DMS153 treated with DMSO at 0.1 percent for 48 hours (cell line): ENCODE results near the gene GFOD1.
"Not testable (repeated sequence)": the region's sequence is repeated elsewhere in the genome, so short reads cannot be mapped to it uniquely, and the experiment has no call there.

Experiments
- DNase-seq: peaks from one replicate; lab custom pipeline; 2025; ENCODE audit not compliant: unreplicated experiment; lab: John Stamatoyannopoulos, UW

Gene GFOD1

DNA sequence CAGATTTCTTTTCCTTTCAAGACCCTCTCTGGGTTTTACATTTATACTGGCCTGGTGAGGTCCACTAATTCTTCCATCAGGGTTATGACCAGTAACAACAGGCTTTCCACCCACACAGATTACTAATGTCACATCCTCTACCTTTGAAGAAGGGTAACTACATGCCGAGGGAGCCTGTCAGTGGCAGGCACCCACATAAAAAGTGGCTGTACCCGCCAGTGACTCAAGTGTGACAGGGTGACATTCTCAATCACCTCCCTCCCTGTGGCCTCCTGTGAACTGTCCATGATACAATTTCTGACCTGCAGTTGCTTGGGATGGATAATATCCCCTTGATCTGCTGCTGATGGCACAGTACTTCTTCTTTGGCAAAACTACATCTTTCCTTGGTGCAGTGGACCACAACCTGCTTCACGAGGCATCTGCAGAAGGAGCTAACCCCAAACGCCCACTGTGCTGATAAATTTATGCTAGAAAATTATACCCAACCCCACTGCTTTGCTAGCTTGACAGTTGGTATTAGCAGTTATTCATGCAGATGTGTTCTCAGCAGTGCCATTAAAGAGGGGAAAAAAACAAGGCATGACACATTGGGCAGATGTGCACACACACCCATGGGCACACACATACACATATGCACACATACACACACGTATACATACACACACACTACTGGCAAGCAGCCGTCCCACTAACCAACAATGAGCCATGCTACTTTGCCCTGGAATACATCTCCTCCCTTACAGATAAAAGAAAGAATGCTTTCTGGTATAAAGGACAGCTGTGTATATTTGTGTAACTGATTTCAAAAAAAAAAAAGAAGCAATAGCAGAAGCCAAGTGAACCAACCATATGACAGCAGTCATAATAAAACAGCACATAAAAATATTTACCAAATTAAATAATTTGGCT, 20.8 kb downstream of the GFOD1 start:
- DNase-seq = no peak

DNA sequence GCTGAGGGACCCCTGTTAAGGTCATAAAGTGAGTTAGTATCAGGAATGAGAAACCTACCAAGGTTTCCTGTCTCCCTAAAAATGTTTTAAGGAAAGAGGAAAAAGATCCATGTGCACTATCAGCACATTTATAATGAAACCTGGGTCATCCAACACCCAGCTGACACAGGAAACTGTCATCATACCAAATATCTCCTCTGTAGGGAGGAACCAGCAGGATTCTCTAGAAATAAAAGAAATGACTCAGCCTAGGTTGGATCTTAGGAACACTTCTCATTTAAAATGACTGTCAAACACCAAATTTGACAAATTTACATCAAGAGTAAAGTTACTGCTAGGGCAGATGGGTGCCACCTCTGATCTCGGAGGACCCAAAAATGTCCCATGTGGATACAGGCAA, 21.7 kb downstream of the GFOD1 start:
- DNase-seq = no peak

DNA sequence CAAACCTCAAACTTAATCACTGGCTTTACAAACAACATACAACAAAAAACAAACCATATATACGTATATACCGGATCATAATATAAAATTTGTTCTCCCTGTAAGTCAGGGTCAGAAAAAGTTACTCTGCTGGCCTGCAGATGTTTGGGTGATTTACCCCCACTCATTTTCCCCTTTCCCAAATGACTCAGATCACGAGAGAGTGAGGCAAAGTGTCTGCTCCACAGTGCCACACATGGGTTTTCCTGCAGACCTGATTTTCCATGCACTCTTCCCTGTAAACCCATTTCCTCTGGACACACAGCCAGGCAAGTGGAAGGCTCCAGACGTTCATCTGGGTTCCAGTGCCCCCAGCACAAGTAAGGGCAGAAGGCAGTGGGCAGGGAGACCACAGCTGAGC, 23.5 kb downstream of the GFOD1 start:
- no peak for DNase-seq

DNA sequence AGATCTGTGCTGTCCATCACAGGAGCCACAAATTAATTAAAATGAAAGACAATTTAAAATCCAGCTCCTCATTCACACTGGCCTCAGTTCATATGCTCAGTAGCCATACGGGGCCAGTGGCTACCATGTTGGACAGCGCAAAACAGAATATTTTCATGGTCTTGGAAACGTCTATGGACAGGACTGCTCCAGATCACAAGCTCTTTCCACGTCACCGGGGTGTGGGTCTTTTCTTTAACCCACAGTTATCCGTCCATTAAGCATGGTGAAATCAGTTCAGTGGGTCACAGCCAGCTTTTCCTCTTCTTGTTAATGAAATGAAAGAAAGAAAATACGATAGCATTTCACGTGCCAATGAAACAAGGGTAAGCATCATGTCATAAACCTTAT, 24.1 kb downstream of the GFOD1 start:
- DNase-seq = no peak

DNA sequence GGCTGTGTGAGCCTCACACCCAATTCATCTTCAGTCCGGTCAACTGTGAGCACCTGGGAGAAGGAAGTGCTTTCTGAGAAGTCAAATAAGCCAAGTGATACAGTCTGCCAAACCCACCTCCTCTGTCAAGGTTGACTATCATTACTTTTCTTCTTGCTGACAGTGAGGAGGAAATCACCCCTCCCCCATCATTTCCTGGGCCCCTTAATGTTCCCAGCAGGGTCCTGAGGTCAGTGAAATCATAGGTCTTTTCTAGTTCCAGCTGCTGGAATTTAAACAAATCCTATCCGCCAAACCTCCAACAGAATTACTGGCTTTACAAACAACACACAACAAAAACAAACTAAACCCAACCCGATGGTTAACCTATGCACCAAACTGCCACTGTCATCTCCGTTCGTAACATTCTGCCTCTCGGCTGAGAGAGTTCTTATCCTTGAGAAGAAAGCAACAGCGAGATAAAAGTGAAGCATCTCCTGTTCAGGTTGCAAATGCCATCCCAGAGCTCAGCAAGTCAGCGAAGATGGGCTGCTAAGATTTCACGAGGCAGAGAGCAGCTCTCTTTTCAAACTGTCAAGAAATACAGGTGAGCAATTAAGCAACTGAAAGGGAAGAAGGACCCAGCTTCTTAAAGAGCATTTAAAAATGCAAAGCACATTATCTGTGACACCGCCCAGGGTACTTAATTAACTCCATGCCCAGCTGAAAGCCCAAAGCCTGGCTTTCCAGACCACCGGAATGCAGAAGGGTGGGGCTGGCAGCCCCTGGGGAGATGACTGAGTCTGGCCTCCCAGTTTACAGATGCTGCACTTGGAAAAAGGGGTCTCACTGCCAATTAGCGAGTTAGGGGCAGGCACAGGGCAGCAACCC, 24.7 kb downstream of the GFOD1 start:
- DNase-seq = no peak

DNA sequence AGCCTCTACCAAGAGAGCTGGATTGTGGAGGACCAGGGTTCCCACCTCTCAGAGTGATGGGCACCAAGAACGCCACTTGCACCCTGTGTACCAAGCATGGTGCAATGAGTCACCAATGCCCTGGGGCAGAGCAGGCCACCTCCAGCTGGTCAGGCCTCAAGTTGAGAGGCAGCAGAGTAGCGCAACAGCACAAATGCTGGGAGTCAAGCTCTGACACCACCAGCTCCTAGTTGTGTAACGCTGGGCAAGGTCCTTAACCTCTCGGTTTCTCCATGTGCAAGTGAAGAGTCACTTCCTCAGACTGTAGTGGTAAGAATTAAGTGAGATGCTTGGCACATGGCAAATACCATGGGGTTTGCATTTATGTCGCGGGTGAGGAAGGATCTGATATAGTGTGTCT, 25.6 kb downstream of the GFOD1 start:
- no peak for DNase-seq

DNA sequence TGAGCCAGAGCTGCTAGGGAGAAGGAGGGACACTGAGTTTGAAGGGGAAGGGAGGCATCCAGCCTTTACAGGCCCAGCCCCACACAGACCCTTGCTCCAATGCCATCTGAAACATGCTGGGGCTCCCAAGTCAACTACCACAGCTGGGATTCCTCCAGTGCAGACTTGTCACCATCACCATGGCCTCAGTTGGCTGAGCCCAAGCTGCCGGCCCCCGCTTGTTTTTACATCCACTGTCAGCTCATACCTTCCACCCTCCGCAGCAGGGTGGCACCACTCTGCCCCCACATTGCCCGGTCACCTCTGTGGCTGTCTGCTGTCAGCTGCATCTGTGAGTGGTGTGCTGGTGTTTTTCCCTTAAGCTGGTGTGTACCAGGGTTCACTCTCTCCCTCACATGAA, 26.1 kb downstream of the GFOD1 start:
- no peak for DNase-seq

DNA sequence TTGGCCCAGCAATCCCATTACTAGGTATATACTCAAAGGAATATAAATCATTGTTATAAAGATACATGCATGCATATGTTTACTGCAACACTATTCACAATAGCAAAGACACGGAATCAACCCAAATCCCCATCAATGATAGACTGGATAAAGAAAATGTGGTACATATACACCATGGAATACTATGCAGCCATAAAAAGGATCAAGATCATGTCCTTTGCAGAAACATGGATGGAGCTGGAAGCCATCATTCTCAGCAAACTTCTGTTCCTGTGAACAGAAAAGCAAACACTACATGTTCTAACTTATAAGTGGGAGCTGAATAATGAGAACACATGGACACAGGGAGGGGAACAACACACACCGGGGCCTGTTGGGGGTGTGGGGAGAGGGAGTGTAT, 27.1 kb downstream of the GFOD1 start:
- DNase-seq = not testable (repeated sequence)

DNA sequence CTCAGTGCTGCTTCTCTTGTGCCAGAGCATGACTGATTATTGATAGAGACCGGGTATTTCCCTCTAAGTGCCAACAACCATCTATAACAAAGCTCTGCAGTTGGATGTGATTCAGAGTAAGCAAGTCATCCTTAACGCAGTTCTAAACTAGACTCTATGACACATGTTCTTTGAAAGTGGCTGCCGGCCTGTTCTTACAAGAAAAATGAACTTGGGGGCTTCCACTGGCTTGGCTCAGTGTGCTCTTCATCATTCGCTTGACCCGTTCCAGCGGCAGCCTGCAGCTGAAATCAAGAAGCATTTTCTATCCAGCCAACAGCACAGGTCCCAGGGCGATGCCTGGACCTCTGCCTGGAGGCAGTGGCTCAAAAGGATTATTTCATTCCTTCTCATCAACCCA, 29.8 kb downstream of the GFOD1 start:
- DNase-seq = no peak

DNA sequence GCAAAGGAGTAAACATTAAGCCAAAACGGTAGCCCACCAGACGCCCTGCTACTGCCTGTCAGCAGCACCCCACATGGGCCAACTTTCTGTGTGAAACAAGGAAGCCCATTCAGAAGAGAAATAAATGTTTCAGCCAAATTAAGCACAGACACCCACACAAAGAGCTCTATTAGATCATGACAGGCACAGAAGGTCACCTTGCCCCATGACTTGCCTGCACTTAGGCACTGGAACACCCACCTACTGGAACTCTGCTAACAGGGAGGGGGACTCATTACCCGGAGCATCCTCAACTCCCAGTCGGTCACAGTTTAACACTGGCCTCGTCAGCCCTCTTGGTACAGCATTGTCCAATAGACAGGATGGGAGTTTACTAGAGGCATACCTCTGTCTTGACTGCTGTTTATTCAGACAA, 31.8 kb downstream of the GFOD1 start:
- DNase-seq = no peak

DNA sequence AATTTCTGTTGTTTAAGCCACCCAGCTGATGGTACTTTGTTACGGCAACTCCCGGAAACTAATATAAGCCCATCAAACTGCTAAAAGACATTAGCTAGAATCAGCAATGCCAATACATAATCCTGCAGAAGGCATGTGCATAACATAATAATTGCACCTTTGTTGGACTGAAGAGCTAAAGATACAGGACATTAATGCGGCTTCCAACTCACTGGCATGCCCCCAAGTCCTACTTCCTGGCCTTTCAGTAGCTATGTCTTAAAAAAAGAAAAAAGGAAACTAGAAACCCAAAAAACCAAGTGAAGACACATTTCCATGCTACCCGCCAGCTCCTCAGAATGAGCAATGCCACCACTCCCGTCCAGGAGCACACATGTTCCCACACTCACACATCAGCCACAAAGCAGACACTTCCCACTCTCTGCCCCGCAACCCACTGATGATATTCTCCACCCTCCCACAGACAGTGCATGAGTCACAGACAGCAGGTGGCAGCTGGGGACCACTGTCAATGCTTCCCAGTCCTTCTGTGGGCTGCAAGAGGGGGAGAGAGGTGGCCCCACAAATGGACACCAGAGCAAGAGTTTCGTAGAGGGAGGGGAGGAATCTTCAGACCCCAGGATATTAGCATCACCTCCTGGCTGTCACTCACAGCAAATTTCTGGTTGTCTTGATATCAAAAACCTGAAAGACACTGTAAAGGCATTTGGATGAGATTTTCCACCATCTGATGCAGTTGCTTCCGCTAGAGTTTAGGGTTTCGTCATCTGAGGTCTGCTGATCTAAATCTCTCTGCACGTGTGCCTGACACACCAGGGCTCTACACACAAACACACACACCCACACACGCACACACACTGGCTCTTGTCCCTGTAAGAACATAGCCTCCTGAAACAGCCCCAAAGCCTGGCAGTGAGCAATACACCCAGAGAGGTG, 32.8 kb downstream of the GFOD1 start:
- no peak for DNase-seq

DNA sequence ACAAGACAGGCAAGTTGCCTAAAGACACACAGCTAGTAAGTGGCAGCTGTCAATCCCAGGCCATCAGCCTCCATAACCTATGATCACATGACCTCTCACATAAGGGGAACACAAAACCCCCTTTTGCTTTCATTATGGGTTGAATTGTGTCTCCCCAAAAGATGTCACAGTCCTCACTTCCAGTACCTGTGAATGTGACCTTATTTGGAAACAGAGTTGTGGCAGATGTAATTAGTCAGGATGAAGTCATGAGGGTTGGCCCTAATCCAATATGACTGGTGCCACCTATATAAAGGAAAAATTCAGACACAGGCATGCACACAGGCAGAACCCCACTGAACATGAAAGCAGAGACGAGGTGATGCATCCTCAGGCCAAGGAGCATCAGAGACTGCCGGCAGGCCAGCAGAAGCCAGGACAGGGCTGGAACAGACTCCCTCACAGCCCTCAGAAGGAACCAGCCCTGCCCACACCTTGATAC, 33.6 kb downstream of the GFOD1 start:
- no peak for DNase-seq

DNA sequence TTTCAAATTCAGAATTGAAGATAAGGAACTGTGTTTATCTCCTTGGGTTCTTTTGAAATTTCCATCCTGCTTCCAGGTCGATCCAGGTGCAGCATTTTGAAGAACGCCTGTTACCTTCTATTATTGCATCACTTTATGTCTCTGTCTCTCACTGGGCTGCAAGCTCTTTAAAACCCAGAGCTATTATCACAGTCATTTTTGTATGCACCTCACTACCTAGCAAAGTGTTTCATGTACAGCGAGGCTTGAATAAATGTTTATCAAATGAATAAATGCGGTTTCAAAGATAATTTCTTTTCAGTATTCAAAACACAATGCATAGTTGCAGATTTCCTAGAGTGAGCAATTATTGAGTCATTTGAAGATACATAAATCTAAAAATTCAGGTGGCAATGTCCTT, 34.2 kb downstream of the GFOD1 start:
- no peak for DNase-seq

DNA sequence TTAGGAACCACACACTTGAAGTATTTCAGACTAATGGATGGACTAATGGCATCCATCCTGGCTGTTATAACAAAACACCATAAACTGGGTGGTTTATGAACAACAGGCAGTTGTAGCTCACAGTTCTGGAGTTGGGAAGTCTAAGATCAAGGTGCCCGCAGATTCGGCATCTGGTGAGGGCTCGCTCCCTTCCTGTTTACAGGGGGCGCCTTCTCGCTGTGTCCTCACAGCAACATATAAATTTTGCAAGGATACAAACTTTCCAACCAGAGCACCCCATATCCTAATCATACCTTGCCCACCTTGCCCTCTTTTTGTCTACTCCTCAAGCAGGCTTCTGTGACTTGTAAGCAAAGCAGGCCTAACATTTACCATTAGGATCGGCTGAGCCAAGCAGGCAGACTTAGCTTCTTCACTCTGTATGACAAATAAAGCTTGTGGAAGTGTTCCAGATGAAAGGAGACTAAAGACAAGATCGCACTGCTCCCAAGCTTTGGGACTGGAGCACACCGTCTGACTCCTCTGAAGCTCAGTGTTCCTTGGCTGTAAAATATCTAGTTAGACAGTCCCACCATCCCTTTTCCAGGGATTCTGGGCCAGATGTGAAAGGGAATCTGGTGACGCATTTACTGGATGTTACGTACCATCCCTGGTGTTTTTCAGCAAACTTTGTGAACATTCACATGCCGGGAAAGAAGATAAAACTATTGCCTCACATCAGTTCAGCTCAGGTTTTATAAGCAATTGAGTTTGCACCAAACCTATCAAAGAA, 34.9 kb downstream of the GFOD1 start:
- no peak for DNase-seq

DNA sequence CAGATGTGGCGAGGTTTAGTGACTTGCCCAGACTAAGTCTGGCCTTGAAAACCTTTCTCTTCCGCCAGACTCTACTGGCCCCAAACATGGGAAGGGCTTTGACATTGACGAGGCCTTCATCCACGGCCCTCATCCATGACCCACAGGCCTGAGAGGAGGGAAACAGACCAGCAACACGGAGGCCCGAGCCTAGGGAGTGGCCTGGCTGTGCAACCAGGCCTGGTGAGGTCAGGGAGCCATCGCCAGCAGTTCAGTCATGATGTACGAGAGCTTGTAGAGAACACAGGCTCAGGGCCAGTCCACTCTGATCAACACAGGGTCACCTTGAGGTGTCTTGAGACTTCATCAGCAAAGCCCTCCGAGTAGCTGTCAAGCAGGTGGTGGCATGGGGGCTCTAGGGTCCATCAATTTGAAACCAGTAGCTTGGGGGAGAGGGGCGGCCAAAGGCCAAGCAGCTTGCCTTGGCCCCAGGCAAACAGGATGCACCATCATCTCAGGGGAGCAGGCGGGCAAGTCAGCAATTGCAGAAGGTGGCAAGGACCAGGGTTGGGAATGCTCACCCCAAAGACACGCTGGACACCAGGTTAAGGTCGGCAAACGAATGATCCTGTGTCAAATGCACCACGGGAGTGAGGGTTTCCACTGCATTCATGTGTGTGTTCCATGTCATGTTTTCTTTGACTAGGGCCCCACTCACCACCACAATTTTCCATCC, 36.1 kb downstream of the GFOD1 start:
- DNase-seq = no peak

DNA sequence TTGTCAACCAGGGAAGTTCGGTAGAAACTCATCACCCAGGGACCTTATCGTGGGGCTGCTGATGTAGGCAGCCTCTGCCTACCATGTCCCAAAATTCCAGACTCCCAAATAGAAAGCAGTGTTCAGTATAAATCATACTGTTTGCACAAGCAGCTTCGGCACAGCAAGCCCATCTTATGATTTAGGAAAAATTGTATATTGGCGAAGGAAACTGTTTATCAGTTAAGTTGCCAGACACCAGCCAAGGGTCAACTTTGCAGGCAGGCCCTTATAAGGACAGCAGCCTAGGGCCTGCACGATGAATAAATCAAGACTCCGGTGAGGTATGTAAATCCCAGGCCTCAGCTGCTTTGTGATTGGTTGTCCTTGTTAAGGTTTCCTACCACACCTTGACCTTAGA, 36.8 kb downstream of the GFOD1 start:
- no peak for DNase-seq

DNA sequence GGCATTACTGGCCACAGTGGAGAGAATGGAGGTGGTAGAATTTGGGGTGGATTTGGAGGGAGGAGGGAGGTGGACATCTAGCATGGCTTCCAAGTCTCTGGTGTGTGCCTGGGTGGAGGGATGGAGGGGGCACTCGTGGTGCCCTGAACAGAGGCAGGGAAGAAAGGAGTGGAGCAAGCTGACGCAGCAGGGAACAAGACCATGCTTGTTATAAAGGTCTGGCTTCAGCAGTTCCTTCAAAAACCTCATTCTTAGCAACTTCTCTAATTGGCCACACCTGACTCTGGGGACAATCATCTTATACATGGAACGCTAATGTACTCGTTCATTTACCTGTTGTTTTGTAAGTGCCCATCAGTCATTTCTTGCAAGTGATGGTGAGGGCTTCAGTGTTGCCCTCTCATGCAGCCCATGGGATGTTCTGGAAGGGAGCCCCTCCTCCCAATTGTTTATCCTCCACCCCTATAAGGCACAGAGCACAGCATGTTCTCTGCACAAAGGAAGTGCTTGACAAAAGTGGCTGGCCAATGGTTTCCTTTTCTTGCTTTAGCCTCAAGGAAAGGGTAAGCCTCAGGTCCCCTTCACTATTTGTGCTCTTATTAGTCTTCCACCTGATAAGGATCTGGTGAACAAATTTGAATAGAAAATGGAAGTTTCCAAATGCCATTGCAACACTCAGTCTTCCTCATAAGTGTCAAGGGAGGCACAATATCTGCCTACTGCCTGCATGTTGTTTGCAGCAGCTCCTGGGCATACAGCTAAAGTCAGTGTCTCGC, 39.3 kb downstream of the GFOD1 start:
- DNase-seq = no peak

DNA sequence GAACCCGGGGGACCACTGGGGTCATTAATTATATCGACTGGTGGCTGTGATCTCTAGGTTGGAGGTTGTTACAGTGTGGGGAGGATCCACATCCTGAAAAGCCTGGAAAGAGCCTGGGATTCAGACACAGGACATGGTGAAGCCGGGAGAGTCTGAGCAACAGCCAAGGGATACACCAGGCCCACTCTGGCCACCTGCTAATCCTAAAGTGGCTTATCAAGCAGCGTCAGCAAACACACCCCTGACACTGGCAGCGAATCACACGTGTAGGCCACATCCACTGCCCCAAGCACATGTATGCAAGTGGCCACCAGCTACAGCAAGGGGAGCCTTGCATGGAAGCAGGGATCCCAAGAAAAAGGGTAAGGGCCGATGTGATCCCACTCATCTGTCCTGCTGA, 41.0 kb downstream of the GFOD1 start:
- no peak for DNase-seq

DNA sequence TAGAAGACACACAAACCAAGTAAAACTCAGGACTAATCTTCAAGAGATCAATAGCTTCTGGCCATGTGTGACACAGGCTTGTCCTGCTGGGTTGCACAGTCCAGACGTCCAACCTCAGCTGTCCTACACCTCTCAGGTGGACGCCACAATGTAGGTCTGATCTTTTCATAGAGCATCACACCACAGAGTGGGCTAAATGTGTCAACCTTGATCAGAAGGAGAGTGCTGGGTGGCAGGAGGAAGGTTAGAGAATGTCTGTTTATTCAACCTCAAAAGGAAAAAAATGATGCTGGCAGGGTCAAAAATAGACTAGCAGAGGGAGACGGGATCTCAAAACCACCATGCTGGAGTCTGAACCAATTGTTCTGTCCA, 41.7 kb downstream of the GFOD1 start:
- DNase-seq = no peak
